H1 (cell line): ENCODE measurements around the gene MEFV. TPM values are rescaled to one million over a fixed set of nuclear protein-coding genes. Genes with fewer than 3 reads are reported as not detected.

Source experiments
- CTCF ChIA-PET: fragments of 300-600 bp; sonication (Branson Sonifier 250); formaldehyde crosslinking; loops from one replicate; lab custom pipeline; 2021; ENCODE audit not compliant: partially characterized antibody; lab: Charles Lee
- POLR2A ChIA-PET: fragments of 300-600 bp; sonication (Branson Sonifier 250); formaldehyde crosslinking; loops from one replicate; lab custom pipeline; 2021; ENCODE audit warnings: inconsistent platforms; ENCODE audit not compliant: partially characterized antibody; lab: Charles Lee
- DNase-seq, 2 experiments: peaks; one replicate each; pipeline versions ENCODE4 v3.0.0 to v3.0.0-alpha.2; 2010 to 2022; ENCODE audit warnings: low spot score in 2 of 2, low read depth in 1 of 2, mixed read lengths in 1 of 2
- FAIRE-seq: peaks from 2 replicates; lab custom pipeline; 2011; peaks lifted over from hg19 to GRCh38; lab: Jason Lieb, UNC
- H2AFZ ChIP-seq: 2 replicates; pipeline ENCODE4 v1.8.1; 2012; ENCODE audit warnings: low read length, inconsistent platforms
- H2AK5ac ChIP-seq: 2 replicates; pipeline ENCODE4 v1.6.1; 2013; ENCODE audit warnings: low read depth, low read length
- H2BK120ac ChIP-seq: replicated peaks from 2 replicates; pipeline ENCODE3; 2013; ENCODE audit warnings: low read depth, low read length, inconsistent platforms
- H2BK12ac ChIP-seq: 2 replicates; pipeline ENCODE4 v1.6.1; 2013; ENCODE audit warnings: low read depth, low read length
- H2BK15ac ChIP-seq: 2 replicates; pipeline ENCODE4 v1.6.1; 2013; ENCODE audit warnings: low read length
- H2BK20ac ChIP-seq: 2 replicates; pipeline ENCODE4 v1.6.1; 2013; ENCODE audit warnings: low read length
- H2BK5ac ChIP-seq: 2 replicates; pipeline ENCODE4 v1.6.1; 2013; ENCODE audit warnings: low read depth, low read length
- H3K14ac ChIP-seq: 2 replicates; pipeline ENCODE4 v1.6.1; 2013; ENCODE audit warnings: inconsistent platforms; ENCODE audit not compliant: insufficient read length
- H3K18ac ChIP-seq: 2 replicates; pipeline ENCODE4 v1.6.1; 2013; ENCODE audit warnings: low read length; ENCODE audit errors: extremely low read depth
- H3K23ac ChIP-seq: 2 replicates; pipeline ENCODE4 v1.6.1; 2013; ENCODE audit warnings: inconsistent platforms; ENCODE audit not compliant: insufficient read length
- H3K23me2 ChIP-seq: 2 replicates; pipeline ENCODE4 v1.6.1; 2013; ENCODE audit warnings: low read depth, low read length
- H3K27ac ChIP-seq: 2 replicates; pipeline ENCODE4 v1.6.1; 2011; ENCODE audit warnings: low read depth, low read length, inconsistent platforms
- H3K27me3 ChIP-seq, 4 experiments: replicated peaks in 1 of 4; 1 replicate in 1 of 4; 2 replicates in 3 of 4; pipeline versions ENCODE4 v1.6.1 to v1.8.1; 2011 to 2013; ENCODE audit warnings: low read length in 3 of 4, mild to moderate bottlenecking in 3 of 4, inconsistent platforms in 2 of 4, mixed read lengths in 2 of 4, moderate library complexity in 1 of 4; ENCODE audit not compliant: control insufficient read depth in 3 of 4, insufficient read depth in 3 of 4; ENCODE audit errors: extremely low read depth in 1 of 4
- H3K36me3 ChIP-seq, 4 experiments: 2 replicates each; pipeline versions ENCODE4 v1.6.1 to v1.8.1; 2011 to 2013; ENCODE audit warnings: mild to moderate bottlenecking in 4 of 4, low read length in 3 of 4, moderate library complexity in 2 of 4, control low read depth in 1 of 4, inconsistent platforms in 1 of 4; ENCODE audit not compliant: insufficient read depth in 4 of 4, control insufficient read depth in 2 of 4
- H3K4ac ChIP-seq: replicated peaks from 2 replicates; pipeline ENCODE3; 2013; ENCODE audit warnings: low read length, low read depth, mixed read lengths, inconsistent platforms; ENCODE audit not compliant: insufficient read length
- H3K4me1 ChIP-seq, 4 experiments: replicated peaks in 1 of 4; 1 replicate in 1 of 4; 2 replicates in 3 of 4; pipeline versions ENCODE4 v1.6.1 to v1.8.1; 2011 to 2013; ENCODE audit warnings: low read length in 3 of 4, inconsistent platforms in 2 of 4, mixed read lengths in 1 of 4; ENCODE audit not compliant: insufficient read depth in 4 of 4, control insufficient read depth in 3 of 4
- H3K4me2 ChIP-seq, 2 experiments: 2 replicates each; pipeline versions ENCODE4 v1.6.1 to v1.8.1; 2011 to 2013; ENCODE audit warnings: low read depth in 2 of 2, low read length in 2 of 2, control low read depth in 1 of 2, inconsistent platforms in 1 of 2, mild to moderate bottlenecking in 1 of 2; ENCODE audit not compliant: insufficient read depth in 1 of 2
- H3K4me3 ChIP-seq, 4 experiments: fragments of 200-600, 300-600 bp in 1 of 4; sonication (generic), shearing (Covaris generic), sonication (Bioruptor Twin) in 1 of 4; 2 replicates each; pipeline versions ENCODE4 v1.5.1 to v1.8.1; 2011 to 2016; ENCODE audit warnings: low read length in 4 of 4, low read depth in 3 of 4, control low read depth in 2 of 4, inconsistent platforms in 2 of 4, mild to moderate bottlenecking in 2 of 4, mixed read lengths in 1 of 4, moderate library complexity in 1 of 4; ENCODE audit not compliant: insufficient read depth in 2 of 4; ENCODE audit errors: extremely low read depth in 1 of 4
- H3K56ac ChIP-seq: replicated peaks from 2 replicates; pipeline ENCODE3; 2013; ENCODE audit warnings: low read depth, mild to moderate bottlenecking, mixed read lengths, low read length, inconsistent platforms; ENCODE audit not compliant: insufficient read length
- H3K79me1 ChIP-seq: 2 replicates; pipeline ENCODE4 v1.6.1; 2013; ENCODE audit warnings: low read depth, low read length, control low read depth
- H3K79me2 ChIP-seq, 2 experiments: 2 replicates each; pipeline versions ENCODE4 v1.6.1 to v1.8.1; 2012 to 2013; ENCODE audit warnings: low read length in 2 of 2, mild to moderate bottlenecking in 2 of 2, inconsistent platforms in 1 of 2; ENCODE audit not compliant: insufficient read depth in 2 of 2, control insufficient read depth in 1 of 2
- H3K9ac ChIP-seq, 4 experiments: replicated peaks in 1 of 4; 1 replicate in 1 of 4; 2 replicates in 3 of 4; pipeline versions ENCODE4 v1.6.1 to v1.8.1; 2011 to 2013; ENCODE audit warnings: low read depth in 3 of 4, low read length in 3 of 4, control low read depth in 2 of 4, mild to moderate bottlenecking in 2 of 4, moderate library complexity in 2 of 4, inconsistent platforms in 1 of 4; ENCODE audit errors: extremely low read depth in 1 of 4
- H3K9me3 ChIP-seq, 2 experiments: 2 replicates each; pipeline versions ENCODE4 v1.6.1 to v1.8.1; 2012 to 2013; ENCODE audit warnings: mild to moderate bottlenecking in 2 of 2, moderate library complexity in 2 of 2, control low read depth in 1 of 2, inconsistent platforms in 1 of 2, low read depth in 1 of 2, low read length in 1 of 2, mixed read lengths in 1 of 2; ENCODE audit not compliant: insufficient read depth in 2 of 2
- H4K20me1 ChIP-seq, 2 experiments: replicated peaks in 1 of 2; 2 replicates each; pipeline versions ENCODE3 to v1.8.1; 2011 to 2013; ENCODE audit warnings: inconsistent platforms in 2 of 2, low read length in 2 of 2, mild to moderate bottlenecking in 1 of 2; ENCODE audit not compliant: insufficient read depth in 2 of 2, control insufficient read depth in 1 of 2
- H4K5ac ChIP-seq: 2 replicates; pipeline ENCODE4 v1.6.1; 2013; ENCODE audit warnings: low read length, low read depth, mixed read lengths, inconsistent platforms; ENCODE audit not compliant: insufficient read length
- H4K8ac ChIP-seq: 2 replicates; pipeline ENCODE4 v1.8.0; 2013; ENCODE audit warnings: mild to moderate bottlenecking, moderate library complexity, low read length, inconsistent platforms; ENCODE audit not compliant: insufficient read depth; ENCODE audit errors: extremely low read depth
- H4K91ac ChIP-seq: replicated peaks from 2 replicates; pipeline ENCODE3; 2013; ENCODE audit warnings: low read length, mixed read lengths, inconsistent platforms; ENCODE audit not compliant: insufficient read length
- BACH1 ChIP-seq: IDR thresholded peaks from 2 replicates; pipeline ENCODE4 v1.6.1; 2012; ENCODE audit warnings: low read length, improper control_type of control experiment
- CTBP2 ChIP-seq: IDR thresholded peaks from 2 replicates; pipeline ENCODE4 v1.7.0; 2011; ENCODE audit warnings: borderline replicate concordance, mild to moderate bottlenecking, moderate library complexity, mixed read lengths, low read length; ENCODE audit not compliant: insufficient read depth, insufficient read length
- FOSL1 ChIP-seq: IDR thresholded peaks from 2 replicates; pipeline ENCODE4 v1.6.1; 2011; ENCODE audit warnings: mild to moderate bottlenecking, low read depth, low read length, moderate library complexity; ENCODE audit not compliant: insufficient read depth
- GABPA ChIP-seq: IDR thresholded peaks from 2 replicates; pipeline ENCODE4 v1.6.1; 2011; ENCODE audit warnings: mild to moderate bottlenecking, low read length, moderate library complexity, borderline replicate concordance; ENCODE audit not compliant: insufficient read depth
- HDAC6 ChIP-seq: IDR thresholded peaks from one replicate; pipeline ENCODE4 v1.7.1; 2012; ENCODE audit warnings: low read depth, mild to moderate bottlenecking, inconsistent platforms, low read length, moderate library complexity
- SIX5 ChIP-seq: IDR thresholded peaks from 2 replicates; pipeline ENCODE4 v1.6.1; 2011; ENCODE audit warnings: mild to moderate bottlenecking, low read depth, low read length
- SUZ12 ChIP-seq: fragments of 200-600 bp; sonication (generic); IDR thresholded peaks from 2 replicates; pipeline ENCODE4 v1.6.1; 2012; ENCODE audit warnings: mild to moderate bottlenecking, inconsistent platforms, low read length, moderate library complexity, mixed read lengths
- TCF12 ChIP-seq: IDR thresholded peaks from 2 replicates; pipeline ENCODE4 v1.6.1; 2011; ENCODE audit warnings: low read depth, mild to moderate bottlenecking, low read length
- WGBS, 2 experiments: shearing (Covaris generic) in 1 of 2; methylation state at CpG; one replicate each; pipeline versions ENCODE4 v1.1.6 to v1.1.7; 2013 to 2015; ENCODE audit warnings: low lambda C conversion rate in 2 of 2, mixed read lengths in 2 of 2, inconsistent platforms in 1 of 2, low coverage in 1 of 2, missing lambda C conversion rate in 1 of 2; ENCODE audit not compliant: insufficient replicate concordance in 2 of 2, insufficient coverage in 1 of 2, insufficient read length in 1 of 2; ENCODE audit errors: extremely low coverage in 1 of 2, missing lambda C conversion rate in 1 of 2; 5-methylcytosine and 5-hydroxymethylcytosine counted together
- polyA plus RNA-seq, 7 experiments: library from polyadenylated mRNA; depleted of rRNA in 3 of 7; stranded (reverse) in 5 of 7; unstranded in 2 of 7; fragments of >200 nt in 5 of 7; fragments of 200-250 nt in 2 of 7; gene quantifications; 1 replicate in 5 of 7; 2 replicates in 1 of 7; 4 replicates in 1 of 7; pipeline versions ENCODE4 v1.2.1 to v1.2.3, GENCODE V29; 2011 to 2013; ENCODE audit warnings: missing spikeins in 2 of 7, mixed read lengths in 2 of 7
- total RNA-seq: library from RNA; stranded (reverse); fragmentation: NEBNext Ultra II Directional; extraction: Animal tissue kit (Norgen Biotek cat#: 25700); gene quantifications from 2 replicates; pipeline ENCODE4 v1.2.1, GENCODE V29; 2021
- TF ChIP-seq, protein P1 (sequence below): IDR thresholded peaks from 2 replicates; pipeline ENCODE4 v1.6.1; 2012; ENCODE audit warnings: inconsistent platforms

MEFV gene
- total and polyA plus RNA-seq, 2 of the 8 experiments (the other 6 are each of a cell fraction or from before 2014, with no cell fraction given): 0.03 TPM; not detected in 1

DNA sequence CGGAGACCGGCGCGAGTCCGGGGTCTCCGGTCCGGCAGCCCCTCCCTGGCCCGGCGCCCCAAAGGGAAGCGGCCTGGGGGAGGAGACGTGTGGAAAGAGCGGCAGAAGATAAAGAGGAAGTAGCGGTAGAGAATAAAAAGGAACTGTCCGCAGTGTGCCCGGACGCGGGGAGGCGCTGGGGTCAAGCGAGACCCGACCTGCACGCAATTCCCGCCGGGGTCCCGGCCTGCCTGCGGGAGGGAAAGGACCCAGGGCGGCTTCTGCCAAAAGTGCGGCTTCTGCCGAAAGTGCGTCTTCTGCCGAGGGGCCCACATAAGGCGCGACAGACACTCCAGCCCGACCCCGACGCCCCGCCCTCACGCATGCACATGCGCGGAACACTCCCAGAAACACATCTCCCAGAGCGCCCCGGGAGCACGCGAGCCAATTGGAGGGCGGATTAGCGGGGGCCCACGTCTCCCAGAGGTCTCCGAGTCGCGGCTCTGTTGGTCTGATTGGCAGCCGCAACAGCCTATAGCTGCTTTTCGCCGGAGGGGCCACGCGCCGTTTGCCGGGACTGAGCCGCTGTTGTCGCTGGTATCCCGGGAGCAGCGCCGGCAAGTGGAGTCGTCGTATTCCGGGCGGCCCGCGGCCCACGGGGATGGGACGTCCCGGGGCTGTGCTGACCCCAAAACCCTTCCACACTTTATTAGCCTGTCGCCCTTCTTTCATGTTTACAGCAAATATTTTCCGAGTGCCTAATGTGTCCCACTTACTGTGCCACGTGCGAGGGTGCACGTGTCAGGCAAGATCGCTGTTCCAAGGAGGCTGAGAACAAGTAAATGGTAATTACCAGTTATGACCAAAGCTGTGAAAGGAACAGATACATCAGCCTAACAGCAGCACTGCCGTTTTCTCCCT, 8.0 kb upstream of the MEFV start:
- H3K9ac ChIP-seq: 0 out of 7 replicates have a peak overlapping the region, but pooled peaks of 1 of the 4 experiments have one; percentile 10
- DNase-seq (peak; percentile 91 to 95), FAIRE-seq (no peak)
- H4K8ac ChIP-seq: peak overlapping the region; percentile 62
- H2BK5ac ChIP-seq: no peak overlapping the region
- no peaks in the 10 kb centered on the region for H3K27me3 ChIP-seq
- H3K79me2 ChIP-seq: no peaks in the 10 kb centered on the region
- no peaks in the 10 kb centered on the region for H3K4me1 ChIP-seq
- H3K14ac ChIP-seq: no peak overlapping the region
- peak overlapping the region; percentile 31 to 67 (median 32) for H3K4me3 ChIP-seq
- H4K91ac ChIP-seq: peak overlapping the region; percentile 84
- H2BK20ac ChIP-seq: no peak overlapping the region
- H2BK120ac ChIP-seq: no peak overlapping the region
- peak overlapping the region; percentile 53 to 63 for H3K4me2 ChIP-seq
- H3K27ac ChIP-seq: no peak overlapping the region
- no peak overlapping the region for H2BK15ac ChIP-seq
- H3K79me1 ChIP-seq: no peaks in the 10 kb centered on the region
- H3K36me3 ChIP-seq: no peaks in the 10 kb centered on the region
- H3K23me2 ChIP-seq: no peaks in the 10 kb centered on the region; the same call in 1 of the 2 replicates
- H2BK12ac ChIP-seq: no peak overlapping the region
- H3K9me3 ChIP-seq: peaks cover 0 to 5% of the 10 kb centered on the region in 2 experiments; a peak in 2 of 4 replicates
- H2AFZ ChIP-seq: peak overlapping the region; percentile 9; the same call in 1 of the 2 replicates
- POLR2A ChIA-PET: interaction anchor here (0.6 to 6.3 kb wide), 9 partner anchors 10 to 199 kb away, joined by 3 to 53 read pairs (median 3); partner anchors contain the start of genes ZNF174, ZNF263 and ZSCAN32
- no peak overlapping the region for H2AK5ac ChIP-seq
- H4K20me1 ChIP-seq: no peaks in the 10 kb centered on the region
- no peak overlapping the region for H4K5ac ChIP-seq
- H3K4ac ChIP-seq: no peak overlapping the region
- WGBS, 2 experiments: 41% methylated on average over 43 of the region's 77 CpGs; no CpG with 5 or more reads in 1 of the 2 experiments
- H3K23ac ChIP-seq: no peak overlapping the region
- CTCF ChIA-PET: interaction anchor here (0.6 to 1.7 kb wide), 3 partner anchors 9 to 81 kb away, joined by 3 to 4 read pairs (median 3); no protein-coding TSS in a partner anchor
- H3K56ac ChIP-seq: no peak overlapping the region
- H3K18ac ChIP-seq: no peak overlapping the region; the same call in 1 of the 2 replicates
- no peak for TF ChIP-seq GABPA
- TF ChIP-seq HDAC6: no peak
- TF ChIP-seq BACH1: no peak
- TF ChIP-seq CTBP2: no peak
- no peak for TF ChIP-seq SIX5
- no peak for TF ChIP-seq SUZ12
- no peak for TF ChIP-seq FOSL1
- TF ChIP-seq, protein P1, sequence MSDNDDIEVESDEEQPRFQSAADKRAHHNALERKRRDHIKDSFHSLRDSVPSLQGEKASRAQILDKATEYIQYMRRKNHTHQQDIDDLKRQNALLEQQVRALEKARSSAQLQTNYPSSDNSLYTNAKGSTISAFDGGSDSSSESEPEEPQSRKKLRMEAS: peak; percentile 90
- TF ChIP-seq TCF12: no peak
